Stomach smooth muscle (tissue), 2 donors: ENCODE data around the gene MRPS5.
A peak's percentile ranks its signal among the peaks of the same experiment; 100 is the strongest.
"Not testable (repeated sequence)": the region's sequence is repeated elsewhere in the genome, so short reads cannot be mapped to it uniquely, and the experiment has no call there.

Experiments used
- H3K27ac ChIP-seq: one replicate; pipeline ENCODE4 v1.7.0; 2013; ENCODE audit warnings: mild to moderate bottlenecking, low read length, inconsistent platforms
- H3K27me3 ChIP-seq, 2 donors: one replicate each; pipeline ENCODE4 v1.7.0; 2013; ENCODE audit warnings: low read length in 2 of 2; ENCODE audit not compliant: insufficient read depth in 2 of 2, control insufficient read depth in 1 of 2
- H3K36me3 ChIP-seq, 2 donors: one replicate each; pipeline ENCODE4 v1.7.0; 2013; ENCODE audit warnings: low read length in 2 of 2; ENCODE audit not compliant: control insufficient read depth in 2 of 2, insufficient read depth in 2 of 2
- H3K4me1 ChIP-seq: one replicate; pipeline ENCODE4 v1.7.0; 2013; ENCODE audit warnings: low read length; ENCODE audit not compliant: control insufficient read depth, insufficient read depth
- H3K4me3 ChIP-seq, 2 donors: one replicate each; pipeline ENCODE4 v1.7.0; 2013; ENCODE audit warnings: low read length in 2 of 2
- H3K9ac ChIP-seq, 2 donors: one replicate each; pipeline ENCODE4 v1.7.0; 2013; ENCODE audit warnings: low read length in 2 of 2, mild to moderate bottlenecking in 1 of 2
- H3K9me3 ChIP-seq, 2 donors: one replicate each; pipeline ENCODE4 v1.7.0; 2013; ENCODE audit warnings: low read length in 2 of 2; ENCODE audit not compliant: control insufficient read depth in 2 of 2
- donor health status: healthy.
- donor health status: Pancreatic carcinoma.

The MRPS5 gene

DNA sequence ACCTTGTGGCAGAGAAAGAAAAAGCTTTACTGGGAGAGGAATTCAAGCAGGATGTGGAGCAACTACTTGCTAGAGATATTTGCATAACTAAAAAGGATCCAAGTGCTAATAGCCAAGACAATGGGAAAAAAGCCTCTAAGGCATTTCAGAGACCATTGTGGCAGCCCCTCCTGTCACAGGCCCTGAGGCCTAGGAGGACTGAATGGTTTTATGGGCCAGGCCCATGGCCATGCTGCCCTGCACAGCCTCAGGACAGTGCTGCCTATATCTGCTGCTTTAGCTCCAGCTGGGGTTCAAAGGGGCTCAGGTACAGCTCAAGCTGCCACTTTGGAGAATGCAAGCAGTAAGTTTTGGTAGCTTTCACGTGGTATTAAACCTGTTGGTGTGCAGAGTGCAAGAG is 17.1 kb upstream of the MRPS5 start:
- Histone ChIP-seq H3K4me3 (no peak overlapping the region), H3K9ac (no peak overlapping the region), H3K36me3 (peaks cover 4 to 11% of the 10 kb centered on the region in 2 donors), H3K27ac (no peak overlapping the region), H3K27me3 (no peaks in the 10 kb centered on the region), H3K4me1 (no peaks in the 10 kb centered on the region), H3K9me3 (peaks cover 0 to 6% of the 10 kb centered on the region in 2 donors)

DNA sequence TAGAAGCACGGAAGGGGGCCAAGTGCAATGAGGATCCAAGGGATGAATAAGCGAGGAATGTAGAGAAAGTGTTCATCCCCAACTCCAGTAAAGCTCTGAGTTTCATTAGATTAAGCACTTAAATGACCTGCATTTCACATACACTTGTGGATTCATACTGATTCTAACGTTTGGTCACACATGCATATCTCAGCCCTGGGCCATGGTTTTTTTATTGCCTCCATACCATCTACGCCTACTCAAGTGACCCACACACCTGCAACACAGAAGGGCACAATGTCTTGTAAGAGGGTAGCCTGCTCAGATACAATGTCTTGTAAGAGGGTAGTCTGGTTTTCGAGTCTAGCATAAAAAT is 566 bp upstream of the MRPS5 start:
- Histone ChIP-seq H3K36me3 (no peaks in the 10 kb centered on the region), H3K9me3 (no peaks in the 10 kb centered on the region), H3K4me3 (peak overlapping the region; percentile 97 to 100), H3K9ac (peak overlapping the region; percentile 89 to 90), H3K27ac (peak overlapping the region; percentile 89), H3K27me3 (no peaks in the 10 kb centered on the region), H3K4me1 (peaks cover 15% of the 10 kb centered on the region)

DNA sequence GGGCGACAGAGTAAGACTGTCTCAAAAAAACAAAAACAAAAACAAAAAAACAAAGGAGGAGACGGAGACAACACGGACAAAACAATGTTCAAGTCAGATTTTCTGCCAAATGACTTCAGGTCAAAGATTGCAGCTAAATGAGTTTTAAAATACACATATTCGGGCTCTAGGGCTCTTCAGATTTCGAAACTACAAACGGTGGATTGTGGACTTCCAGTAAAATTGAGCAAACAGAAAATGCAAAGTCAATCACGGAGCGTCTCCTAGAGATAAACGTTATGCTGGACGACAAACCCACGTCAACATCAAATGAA is 558 bp downstream of the MRPS5 start:
- Histone ChIP-seq H3K9me3 (no peaks in the 10 kb centered on the region), H3K9ac (peak overlapping the region; percentile 89 to 90), H3K4me1 (peaks cover 15% of the 10 kb centered on the region), H3K4me3 (peak overlapping the region; percentile 97 to 100), H3K27me3 (no peaks in the 10 kb centered on the region), H3K27ac (peak overlapping the region; percentile 89), H3K36me3 (no peaks in the 10 kb centered on the region)

DNA sequence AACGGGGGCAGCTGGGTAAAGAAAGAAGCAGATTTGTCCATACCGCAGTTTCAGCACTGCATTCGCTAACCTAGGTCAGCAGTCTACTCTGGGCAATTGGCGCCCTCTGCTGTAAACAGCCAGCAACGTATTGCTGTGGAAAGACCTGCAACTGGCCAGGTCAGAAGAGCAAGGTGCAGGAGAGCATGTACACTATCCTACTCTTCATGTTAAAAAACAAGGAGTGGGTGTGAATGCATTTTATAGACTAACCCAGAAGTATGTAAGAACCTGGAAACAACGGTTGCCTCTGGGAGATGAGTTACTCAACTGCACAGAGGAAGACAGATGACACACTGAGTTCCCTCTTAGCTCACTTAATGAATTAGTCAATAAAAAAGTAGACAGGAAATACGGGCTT is 6.2 kb downstream of the MRPS5 start:
- peaks cover 10 to 13% of the 10 kb centered on the region in 2 donors for H3K36me3 ChIP-seq
- H3K4me1 ChIP-seq, result peaks cover 13% of the 10 kb centered on the region
- no peaks in the 10 kb centered on the region for H3K9me3 ChIP-seq
- H3K4me3 ChIP-seq, result no peak overlapping the region
- no peaks in the 10 kb centered on the region for H3K27me3 ChIP-seq
- no peak overlapping the region for H3K9ac ChIP-seq
- no peak overlapping the region for H3K27ac ChIP-seq

DNA sequence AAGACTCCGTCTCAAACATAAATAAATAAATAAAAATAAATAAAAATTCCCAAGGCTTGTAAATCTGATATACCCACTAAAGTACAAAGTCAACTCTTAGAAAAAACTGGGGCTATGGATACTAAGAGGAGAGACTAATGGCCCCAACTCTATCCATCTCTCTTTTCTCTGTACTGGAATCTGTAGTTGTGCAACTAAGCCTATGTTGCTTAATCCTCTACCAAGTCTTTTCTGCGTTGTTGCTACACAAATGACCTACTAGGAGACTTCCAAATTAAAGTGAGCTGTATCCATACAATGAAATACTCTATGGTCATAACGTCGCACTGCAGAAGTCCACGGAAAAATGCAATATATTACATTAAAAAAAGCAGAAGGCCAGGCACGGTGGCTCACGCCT is 8.1 kb downstream of the MRPS5 start:
- Histone ChIP-seq H3K27me3 (no peaks in the 10 kb centered on the region), H3K4me3 (no peak overlapping the region), H3K9ac (no peak overlapping the region), H3K27ac (no peak overlapping the region), H3K4me1 (peaks cover 8% of the 10 kb centered on the region), H3K36me3 (peaks cover 21 to 26% of the 10 kb centered on the region in 2 donors), H3K9me3 (no peaks in the 10 kb centered on the region)

DNA sequence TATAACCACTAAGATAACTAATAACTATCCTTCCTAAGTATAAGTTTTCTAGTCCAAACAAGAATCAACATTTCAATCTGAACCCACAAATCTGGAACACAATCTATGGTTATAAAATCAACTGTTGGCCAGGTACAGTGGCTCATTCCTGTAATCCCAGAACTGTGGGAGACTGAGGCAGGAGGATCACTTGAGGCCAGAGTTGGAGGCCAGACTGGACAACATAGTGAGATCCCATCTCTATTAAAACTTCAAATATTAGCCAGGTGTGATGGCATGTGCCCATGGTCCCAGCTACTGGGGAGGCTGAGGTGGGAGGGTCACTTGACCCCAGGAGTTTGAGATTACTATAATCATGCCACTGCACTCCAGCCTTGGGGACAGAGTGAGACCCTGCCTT is 11.2 kb downstream of the MRPS5 start:
- H3K9ac ChIP-seq, result no peak overlapping the region
- H3K4me3 ChIP-seq, result no peak overlapping the region
- peaks cover 3% of the 10 kb centered on the region for H3K4me1 ChIP-seq
- H3K9me3 ChIP-seq, result no peaks in the 10 kb centered on the region
- H3K27me3 ChIP-seq, result no peaks in the 10 kb centered on the region
- H3K27ac ChIP-seq, result no peak overlapping the region
- peaks cover 48 to 55% of the 10 kb centered on the region in 2 donors for H3K36me3 ChIP-seq

DNA sequence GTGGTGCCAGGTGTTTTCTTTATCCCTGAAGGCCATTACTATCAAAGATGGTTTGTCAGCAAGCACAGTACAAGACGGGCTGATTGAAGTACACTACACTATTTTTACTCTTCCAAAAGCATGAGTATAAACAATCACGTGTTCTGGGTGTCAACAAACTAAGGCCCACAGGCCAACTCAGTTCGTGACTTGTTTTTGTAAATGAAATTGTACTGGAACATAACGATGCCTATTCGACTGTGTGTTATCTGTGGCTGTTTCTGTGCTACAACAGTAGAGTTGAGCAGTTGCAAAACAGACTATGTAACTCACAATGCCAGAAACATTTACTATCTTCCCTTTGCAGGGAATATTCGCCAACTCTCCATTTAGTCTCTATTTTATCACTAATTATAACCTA is 12.3 kb downstream of the MRPS5 start:
- H3K4me3 ChIP-seq, result no peak overlapping the region
- H3K27me3 ChIP-seq, result no peaks in the 10 kb centered on the region
- no peaks in the 10 kb centered on the region for H3K4me1 ChIP-seq
- H3K36me3 ChIP-seq, result peaks cover 47 to 57% of the 10 kb centered on the region in 2 donors
- no peak overlapping the region for H3K9ac ChIP-seq
- H3K9me3 ChIP-seq, result no peaks in the 10 kb centered on the region
- H3K27ac ChIP-seq, result no peak overlapping the region

DNA sequence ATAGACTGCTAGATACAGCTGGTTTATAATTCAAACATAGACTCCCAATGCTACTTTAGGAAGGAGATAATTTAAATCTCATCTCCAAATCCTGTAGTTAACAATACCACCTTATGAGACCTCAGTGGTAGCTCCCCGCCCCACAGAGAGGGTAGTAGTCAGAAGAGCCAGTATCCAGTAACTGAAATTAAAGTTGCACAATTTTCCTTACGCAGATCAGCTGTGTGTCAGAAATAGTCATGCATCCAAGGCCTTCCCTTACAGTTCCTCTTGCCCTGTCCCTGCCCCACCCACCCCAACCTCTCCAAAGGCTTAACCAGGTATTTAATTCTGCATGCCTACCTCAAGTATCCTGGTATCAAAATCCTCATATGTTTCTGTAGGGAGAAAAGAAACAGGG is 15.5 kb downstream of the MRPS5 start:
- Histone ChIP-seq H3K27me3 (no peaks in the 10 kb centered on the region), H3K27ac (no peak overlapping the region), H3K9ac (no peak overlapping the region), H3K9me3 (no peaks in the 10 kb centered on the region), H3K36me3 (peaks cover 50 to 58% of the 10 kb centered on the region in 2 donors), H3K4me3 (no peak overlapping the region), H3K4me1 (no peaks in the 10 kb centered on the region)

DNA sequence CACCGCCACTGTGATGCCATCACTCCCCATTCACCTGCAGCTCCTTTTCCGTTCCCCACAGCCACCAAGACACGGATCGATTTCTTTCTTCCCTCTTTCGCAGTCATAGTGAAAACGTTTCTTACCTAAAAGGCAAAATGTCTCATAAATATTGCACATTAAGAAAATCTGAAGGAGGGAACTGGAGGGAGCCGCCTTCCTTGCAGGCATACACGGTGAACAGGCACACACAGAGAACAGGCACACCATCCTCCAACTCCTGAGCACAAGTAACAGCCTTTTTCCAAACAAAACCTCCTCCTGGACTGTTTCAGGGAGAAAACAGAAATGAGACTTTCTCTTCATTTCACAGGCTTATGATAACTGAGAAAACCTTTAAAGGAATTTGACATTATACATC is 17.0 kb downstream of the MRPS5 start:
- no peak overlapping the region for H3K27ac ChIP-seq
- H3K9me3 ChIP-seq, result no peaks in the 10 kb centered on the region
- H3K4me3 ChIP-seq, result no peak overlapping the region
- H3K27me3 ChIP-seq, result no peaks in the 10 kb centered on the region
- no peaks in the 10 kb centered on the region for H3K4me1 ChIP-seq
- H3K36me3 ChIP-seq, result peaks cover 49 to 62% of the 10 kb centered on the region in 2 donors
- no peak overlapping the region for H3K9ac ChIP-seq

DNA sequence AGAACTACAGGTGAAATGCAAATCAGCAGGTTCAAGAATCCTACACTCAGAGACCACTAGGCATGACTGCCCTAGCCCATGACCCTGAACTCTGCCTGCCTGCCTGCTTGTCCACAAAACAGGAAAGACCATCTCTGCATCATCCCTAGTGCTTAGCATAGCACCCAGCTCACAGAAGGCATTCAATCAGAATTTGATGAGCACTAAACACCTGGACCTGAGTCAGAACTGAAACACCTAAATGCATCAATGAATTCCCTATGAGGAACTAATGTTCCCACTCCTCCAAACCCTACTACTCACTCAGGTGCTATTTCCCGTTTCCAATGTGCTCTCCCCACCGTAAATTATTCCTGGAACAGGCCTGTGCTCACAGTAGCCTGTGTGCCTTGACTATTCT is 21.7 kb downstream of the MRPS5 start:
- Histone ChIP-seq H3K4me3 (no peak overlapping the region), H3K9me3 (no peaks in the 10 kb centered on the region), H3K36me3 (peaks cover 15 to 23% of the 10 kb centered on the region in 2 donors), H3K9ac (no peak overlapping the region), H3K27me3 (no peaks in the 10 kb centered on the region), H3K27ac (no peak overlapping the region), H3K4me1 (no peaks in the 10 kb centered on the region)

DNA sequence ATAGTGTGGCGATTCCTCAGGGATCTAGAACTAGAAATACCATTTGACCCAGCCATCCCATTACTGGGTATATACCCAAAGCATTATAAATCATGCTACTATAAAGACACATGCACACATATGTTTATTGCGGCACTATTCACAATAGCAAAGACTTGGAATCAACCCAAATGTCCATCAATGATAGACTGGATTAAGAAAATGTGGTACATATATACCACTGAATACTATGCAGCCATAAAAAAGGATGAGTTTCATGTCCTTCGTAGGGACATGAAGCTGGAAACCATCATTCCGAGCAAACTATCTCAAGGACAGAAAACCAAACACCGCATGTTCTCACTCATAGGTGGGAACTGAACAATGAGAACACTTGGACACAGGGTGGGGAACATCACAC is 23.3 kb downstream of the MRPS5 start:
- not testable (repeated sequence) for H3K27me3 ChIP-seq, H3K4me1 ChIP-seq, H3K9ac ChIP-seq, H3K27ac ChIP-seq, H3K9me3 ChIP-seq, H3K4me3 ChIP-seq
- H3K36me3 ChIP-seq, result peaks cover 11 to 17% of the 10 kb centered on the region in 2 donors
